Measurements from ENCODE around the gene AHI1. TPM values are rescaled to one million over a fixed set of nuclear protein-coding genes. Genes with fewer than 3 reads are reported as not detected.

AHI1 gene
- total RNA-seq, 1 donor from 2014 or later: 33.5 TPM

- peaks cover 14% of the 10 kb centered on the region for H3K27me3 Mint-ChIP-seq (ENCODE audit: unreplicated experiment)
- no peaks in the 10 kb centered on the region for H3K36me3 Mint-ChIP-seq (ENCODE audit: unreplicated experiment)
- H3K4me3 Mint-ChIP-seq (ENCODE audit: unreplicated experiment): no peak overlapping the region
- TF ChIP-seq CTCF (IDR thresholded peaks at IDR 0.05): no peak
- no peaks in the 10 kb centered on the region for H3K9me3 Mint-ChIP-seq (ENCODE audit: unreplicated experiment)
- no peak for DNase-seq (ENCODE audit: extremely low spot score, unreplicated experiment)
- H3K4me1 Mint-ChIP-seq (ENCODE audit: unreplicated experiment): peaks cover 13% of the 10 kb centered on the region
- no peak overlapping the region for H3K27ac Mint-ChIP-seq (ENCODE audit: unreplicated experiment)
These were observed 40.3 kb upstream of the AHI1 start for GRCh38 chr6:135537741-135538301.

GRCh38 chr6:135535989-135536414, 38.5 kb upstream of the AHI1 start:
- no peaks in the 10 kb centered on the region for H3K27me3 Mint-ChIP-seq (ENCODE audit: unreplicated experiment)
- H3K27ac Mint-ChIP-seq (ENCODE audit: unreplicated experiment): peak overlapping the region; percentile 24
- H3K9me3 Mint-ChIP-seq (ENCODE audit: unreplicated experiment): no peaks in the 10 kb centered on the region
- H3K4me3 Mint-ChIP-seq (ENCODE audit: unreplicated experiment): no peak overlapping the region
- no peaks in the 10 kb centered on the region for H3K36me3 Mint-ChIP-seq (ENCODE audit: unreplicated experiment)
- H3K4me1 Mint-ChIP-seq (ENCODE audit: unreplicated experiment): peaks cover 13% of the 10 kb centered on the region
- TF ChIP-seq CTCF (IDR thresholded peaks at IDR 0.05): peak; percentile 78
- no peak for DNase-seq (ENCODE audit: extremely low spot score, unreplicated experiment)

- Mint-ChIP-seq H3K36me3 (ENCODE audit: unreplicated experiment) (no peaks in the 10 kb centered on the region), H3K4me1 (ENCODE audit: unreplicated experiment) (peaks cover 13% of the 10 kb centered on the region), H3K27me3 (ENCODE audit: unreplicated experiment) (no peaks in the 10 kb centered on the region), H3K27ac (ENCODE audit: unreplicated experiment) (no peak overlapping the region), H3K9me3 (ENCODE audit: unreplicated experiment) (no peaks in the 10 kb centered on the region), H3K4me3 (ENCODE audit: unreplicated experiment) (no peak overlapping the region)
- DNase-seq (ENCODE audit: extremely low spot score, unreplicated experiment): no peak
- TF ChIP-seq CTCF (IDR thresholded peaks at IDR 0.05): no peak
These were observed 37.3 kb upstream of the AHI1 start for GRCh38 chr6:135534773-135535380.

- H3K4me3 Mint-ChIP-seq (ENCODE audit: unreplicated experiment): no peak overlapping the region
- no peaks in the 10 kb centered on the region for H3K36me3 Mint-ChIP-seq (ENCODE audit: unreplicated experiment)
- no peak for TF ChIP-seq CTCF (IDR thresholded peaks at IDR 0.05)
- no peaks in the 10 kb centered on the region for H3K27me3 Mint-ChIP-seq (ENCODE audit: unreplicated experiment)
- H3K4me1 Mint-ChIP-seq (ENCODE audit: unreplicated experiment): peaks cover 12% of the 10 kb centered on the region
- H3K27ac Mint-ChIP-seq (ENCODE audit: unreplicated experiment): no peak overlapping the region
- DNase-seq (ENCODE audit: extremely low spot score, unreplicated experiment): no peak
- no peaks in the 10 kb centered on the region for H3K9me3 Mint-ChIP-seq (ENCODE audit: unreplicated experiment)
These were observed 35.0 kb upstream of the AHI1 start for GRCh38 chr6:135532559-135532958.

- TF ChIP-seq CTCF (IDR thresholded peaks at IDR 0.05): no peak
- DNase-seq (ENCODE audit: extremely low spot score, unreplicated experiment): no peak
- Mint-ChIP-seq H3K27ac (ENCODE audit: unreplicated experiment) (no peak overlapping the region), H3K9me3 (ENCODE audit: unreplicated experiment) (no peaks in the 10 kb centered on the region), H3K27me3 (ENCODE audit: unreplicated experiment) (no peaks in the 10 kb centered on the region), H3K36me3 (ENCODE audit: unreplicated experiment) (no peaks in the 10 kb centered on the region), H3K4me1 (ENCODE audit: unreplicated experiment) (peaks cover 8% of the 10 kb centered on the region), H3K4me3 (ENCODE audit: unreplicated experiment) (no peak overlapping the region)
These were observed 34.5 kb upstream of the AHI1 start for GRCh38 chr6:135531954-135532490.

All from osteocyte (in vitro differentiated cells).